ENCODE results near the gene SLC38A3. TPM values are rescaled to one million over a fixed set of nuclear protein-coding genes. Genes with fewer than 3 reads are reported as not detected.
A peak's percentile ranks its signal among the peaks of the same experiment; 100 is the strongest.

SLC38A3 gene
- total and polyA plus RNA-seq, 9 of the 15 experiments (the other 6 are each of a cell fraction or from before 2014, with no cell fraction given), result 0.09 to 0.38 (median 0.16) TPM; not detected in 6

DNA sequence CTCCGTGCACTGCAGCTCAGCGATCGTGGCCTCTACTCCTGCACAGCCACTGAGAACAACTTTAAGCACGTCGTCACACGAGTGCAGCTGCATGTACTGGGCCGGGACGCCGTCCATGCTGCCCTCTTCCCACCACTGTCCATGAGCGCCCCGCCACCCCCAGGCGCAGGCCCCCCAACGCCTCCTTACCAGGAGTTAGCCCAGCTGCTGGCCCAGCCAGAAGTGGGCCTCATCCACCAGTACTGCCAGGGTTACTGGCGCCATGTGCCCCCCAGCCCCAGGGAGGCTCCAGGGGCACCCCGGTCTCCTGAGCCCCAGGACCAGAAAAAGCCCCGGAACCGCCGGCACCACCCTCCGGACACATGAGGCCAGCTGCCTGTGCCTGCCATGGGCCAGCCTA is 17.3 kb upstream of the SLC38A3 start (continued):
- TF ChIP-seq, protein P1, sequence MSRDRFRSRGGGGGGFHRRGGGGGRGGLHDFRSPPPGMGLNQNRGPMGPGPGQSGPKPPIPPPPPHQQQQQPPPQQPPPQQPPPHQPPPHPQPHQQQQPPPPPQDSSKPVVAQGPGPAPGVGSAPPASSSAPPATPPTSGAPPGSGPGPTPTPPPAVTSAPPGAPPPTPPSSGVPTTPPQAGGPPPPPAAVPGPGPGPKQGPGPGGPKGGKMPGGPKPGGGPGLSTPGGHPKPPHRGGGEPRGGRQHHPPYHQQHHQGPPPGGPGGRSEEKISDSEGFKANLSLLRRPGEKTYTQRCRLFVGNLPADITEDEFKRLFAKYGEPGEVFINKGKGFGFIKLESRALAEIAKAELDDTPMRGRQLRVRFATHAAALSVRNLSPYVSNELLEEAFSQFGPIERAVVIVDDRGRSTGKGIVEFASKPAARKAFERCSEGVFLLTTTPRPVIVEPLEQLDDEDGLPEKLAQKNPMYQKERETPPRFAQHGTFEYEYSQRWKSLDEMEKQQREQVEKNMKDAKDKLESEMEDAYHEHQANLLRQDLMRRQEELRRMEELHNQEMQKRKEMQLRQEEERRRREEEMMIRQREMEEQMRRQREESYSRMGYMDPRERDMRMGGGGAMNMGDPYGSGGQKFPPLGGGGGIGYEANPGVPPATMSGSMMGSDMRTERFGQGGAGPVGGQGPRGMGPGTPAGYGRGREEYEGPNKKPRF (IDR thresholded peaks at IDR 0.05; ENCODE audit: low read depth, low read length), result no peak

DNA sequence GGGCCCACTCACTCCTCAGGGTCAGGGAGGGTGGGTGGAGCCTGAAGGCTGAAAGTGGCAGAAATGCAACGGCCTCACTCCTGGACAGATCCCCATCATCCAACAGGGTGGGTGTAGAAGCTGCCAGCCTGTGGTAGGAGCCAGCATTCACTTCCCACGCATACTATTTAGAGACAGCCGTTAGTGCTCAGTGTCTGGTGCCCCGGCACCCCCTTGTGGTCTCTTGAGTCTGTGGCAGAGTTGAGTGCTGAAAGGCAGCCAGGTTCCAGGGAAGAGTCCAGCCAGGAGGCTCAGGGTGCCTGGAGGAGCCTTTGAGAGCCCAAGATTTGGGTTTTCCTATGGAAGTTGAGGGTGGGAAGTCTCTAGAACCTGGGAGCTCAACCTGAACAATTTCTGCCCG is 15.8 kb upstream of the SLC38A3 start:
- H3K79me2 ChIP-seq (ENCODE audit: control insufficient read depth, insufficient read depth, low read length), result no peaks in the 10 kb centered on the region
- FAIRE-seq, result peak; percentile 73
- H3K36me3 ChIP-seq (ENCODE audit: control insufficient read depth, insufficient read depth, low read length), result no peaks in the 10 kb centered on the region
- BruUV-seq (replicated peaks), result no TSS peak
- in situ Hi-C loops (cut with MboI) (no loop called here), intact Hi-C loops (cut with micrococcal nuclease) (loop anchor here (1.0 to 2.0 kb wide), 3 partner anchors 34 to 136 kb away; partner anchors contain the start of gene SEMA3F)
- H3K27me3 ChIP-seq (ENCODE audit: control insufficient read depth in 2 of 2, insufficient read depth in 2 of 2, low read length in 2 of 2), result peaks cover 0 to 4% of the 10 kb centered on the region in 2 experiments; a peak in 1 of 5 replicates
- 0% methylated on average over 3 of the region's 5 CpGs for WGBS (ENCODE audit: insufficient coverage, low coverage, missing lambda C conversion rate)
- H3K27ac ChIP-seq (ENCODE audit: extremely low read depth, low read depth, low read length), result no peak overlapping the region
- H3K9me3 ChIP-seq (replicated peaks; ENCODE audit: control insufficient read depth, insufficient read depth, low read depth, low read length), result no peaks in the 10 kb centered on the region
- POLR2A ChIA-PET, result interaction anchor here (0.6 kb wide), 1 partner anchor 164 kb away, joined by 3 read pairs; no protein-coding TSS in a partner anchor
- ATAC-seq, result peak; percentile 92
- peaks cover under 1 to 24% of the 10 kb centered on the region in 2 experiments; a peak in 2 of 5 replicates for H3K4me1 ChIP-seq (replicated peaks in 1 of 2; ENCODE audit: control insufficient read depth in 2 of 2, insufficient read depth in 2 of 2, low read length in 2 of 2)
- no peak overlapping the region for H3K4me2 ChIP-seq (ENCODE audit: insufficient read depth, low read length)
- H2AFZ ChIP-seq (ENCODE audit: low read depth, low read length), result no peak overlapping the region
- H3K9ac ChIP-seq (ENCODE audit: insufficient read depth in 1 of 2, low read depth in 2 of 2, low read length in 2 of 2), result no peak overlapping the region
- no peaks in the 10 kb centered on the region; the same call in 1 of the 2 replicates for H4K20me1 ChIP-seq (replicated peaks; ENCODE audit: control insufficient read depth, insufficient read depth, low read length)
- no peaks in the 10 kb centered on the region for H3K9me1 ChIP-seq (ENCODE audit: control insufficient read depth, insufficient read depth, low read length)
- CTCF ChIA-PET (ENCODE audit: low intra/inter-chr PET ratio), result interaction anchor here (0.8 to 2.8 kb wide), 2 partner anchors 34 to 68 kb away, joined by 8 to 34 read pairs; partner anchors contain the start of gene SEMA3F
- peak; percentile 50 to 72 (median 57) for DNase-seq (ENCODE audit: extremely low read depth in 1 of 4, low spot score in 3 of 4)
- H3K4me3 ChIP-seq, result no peak overlapping the region
- no peak for TF ChIP-seq BHLHE40 (IDR thresholded peaks at IDR 0.05; ENCODE audit: low read length)
- peak; percentile 78 for TF ChIP-seq EGR1 (conservative IDR thresholded peaks at IDR 0.05)
- TF ChIP-seq, protein P2, sequence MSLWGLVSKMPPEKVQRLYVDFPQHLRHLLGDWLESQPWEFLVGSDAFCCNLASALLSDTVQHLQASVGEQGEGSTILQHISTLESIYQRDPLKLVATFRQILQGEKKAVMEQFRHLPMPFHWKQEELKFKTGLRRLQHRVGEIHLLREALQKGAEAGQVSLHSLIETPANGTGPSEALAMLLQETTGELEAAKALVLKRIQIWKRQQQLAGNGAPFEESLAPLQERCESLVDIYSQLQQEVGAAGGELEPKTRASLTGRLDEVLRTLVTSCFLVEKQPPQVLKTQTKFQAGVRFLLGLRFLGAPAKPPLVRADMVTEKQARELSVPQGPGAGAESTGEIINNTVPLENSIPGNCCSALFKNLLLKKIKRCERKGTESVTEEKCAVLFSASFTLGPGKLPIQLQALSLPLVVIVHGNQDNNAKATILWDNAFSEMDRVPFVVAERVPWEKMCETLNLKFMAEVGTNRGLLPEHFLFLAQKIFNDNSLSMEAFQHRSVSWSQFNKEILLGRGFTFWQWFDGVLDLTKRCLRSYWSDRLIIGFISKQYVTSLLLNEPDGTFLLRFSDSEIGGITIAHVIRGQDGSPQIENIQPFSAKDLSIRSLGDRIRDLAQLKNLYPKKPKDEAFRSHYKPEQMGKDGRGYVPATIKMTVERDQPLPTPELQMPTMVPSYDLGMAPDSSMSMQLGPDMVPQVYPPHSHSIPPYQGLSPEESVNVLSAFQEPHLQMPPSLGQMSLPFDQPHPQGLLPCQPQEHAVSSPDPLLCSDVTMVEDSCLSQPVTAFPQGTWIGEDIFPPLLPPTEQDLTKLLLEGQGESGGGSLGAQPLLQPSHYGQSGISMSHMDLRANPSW (CRISPR knock-in tag; IDR thresholded peaks at IDR 0.05), result no peak
- TF ChIP-seq MEF2A (IDR thresholded peaks at IDR 0.05; ENCODE audit: control insufficient read depth, low read depth, low read length), result 0 out of 2 replicates have a peak, but pooled peaks have one; percentile 29
- TF ChIP-seq KLF16 (IDR thresholded peaks at IDR 0.05), result 0 out of 2 replicates have a peak, but pooled peaks have one; percentile 15
- peak; percentile 40; the same call in 1 of the 2 replicates for TF ChIP-seq RB1 (IDR thresholded peaks at IDR 0.05; ENCODE audit: low read depth)
- TF ChIP-seq SMC3 (conservative IDR thresholded peaks at IDR 0.05; ENCODE audit: insufficient read depth, low read depth, low read length), result peak; percentile 92
- peak; percentile 78 to 92 for TF ChIP-seq RAD21 (CRISPR knock-in tag; conservative IDR thresholded peaks at IDR 0.05 in 1 of 2, IDR thresholded peaks at IDR 0.05 in 1 of 2)
- TF ChIP-seq, protein P3, sequence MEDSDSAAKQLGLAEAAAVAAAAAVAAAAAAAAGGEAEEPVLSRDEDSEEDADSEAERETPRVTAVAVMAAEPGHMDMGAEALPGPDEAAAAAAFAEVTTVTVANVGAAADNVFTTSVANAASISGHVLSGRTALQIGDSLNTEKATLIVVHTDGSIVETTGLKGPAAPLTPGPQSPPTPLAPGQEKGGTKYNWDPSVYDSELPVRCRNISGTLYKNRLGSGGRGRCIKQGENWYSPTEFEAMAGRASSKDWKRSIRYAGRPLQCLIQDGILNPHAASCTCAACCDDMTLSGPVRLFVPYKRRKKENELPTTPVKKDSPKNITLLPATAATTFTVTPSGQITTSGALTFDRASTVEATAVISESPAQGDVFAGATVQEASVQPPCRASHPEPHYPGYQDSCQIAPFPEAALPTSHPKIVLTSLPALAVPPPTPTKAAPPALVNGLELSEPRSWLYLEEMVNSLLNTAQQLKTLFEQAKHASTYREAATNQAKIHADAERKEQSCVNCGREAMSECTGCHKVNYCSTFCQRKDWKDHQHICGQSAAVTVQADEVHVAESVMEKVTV (CRISPR knock-in tag; IDR thresholded peaks at IDR 0.05), result peak; percentile 65

Data from K562 (cell line).